Measurements from ENCODE around the gene FAM227B.
"Not testable (repeated sequence)": the region's sequence is repeated elsewhere in the genome, so short reads cannot be mapped to it uniquely, and the experiment has no call there.

The FAM227B gene

GRCh38 chr15:49610157-49610918 lies 10.3 kb downstream of the FAM227B start:
- DNase-seq, result no peak

GRCh38 chr15:49606594-49606993 lies 14.0 kb downstream of the FAM227B start:
- no peak for DNase-seq

- no peak for DNase-seq
Observed at GRCh38 chr15:49605588-49605987, 15.0 kb downstream of the FAM227B start.

GRCh38 chr15:49604625-49605409 lies 15.8 kb downstream of the FAM227B start:
- DNase-seq, result no peak

GRCh38 chr15:49592829-49593316 lies 27.7 kb downstream of the FAM227B start:
- not testable (repeated sequence) for DNase-seq

GRCh38 chr15:49589030-49589429 lies 31.6 kb downstream of the FAM227B start:
- no peak for DNase-seq

GRCh38 chr15:49573421-49573820 lies 47.2 kb downstream of the FAM227B start:
- no peak for DNase-seq

- no peak for DNase-seq
Observed at GRCh38 chr15:49570672-49571071, 49.9 kb downstream of the FAM227B start.

GRCh38 chr15:49570174-49570573 lies 50.4 kb downstream of the FAM227B start:
- no peak for DNase-seq

- DNase-seq, result no peak
Observed at GRCh38 chr15:49560045-49560444, 60.6 kb downstream of the FAM227B start.

- no peak for DNase-seq
Observed at GRCh38 chr15:49558929-49559328, 61.7 kb downstream of the FAM227B start.

- no peak for DNase-seq
Observed at GRCh38 chr15:49556437-49556836, 64.2 kb downstream of the FAM227B start.

- not testable (repeated sequence) for DNase-seq
Observed at GRCh38 chr15:49550342-49550741, 70.3 kb downstream of the FAM227B start.

GRCh38 chr15:49538520-49538919 lies 82.1 kb downstream of the FAM227B start:
- no peak for DNase-seq

- DNase-seq, result no peak
Observed at GRCh38 chr15:49530092-49530491, 90.5 kb downstream of the FAM227B start.

- DNase-seq, result no peak
Observed at GRCh38 chr15:49528289-49528688, 92.3 kb downstream of the FAM227B start.

- DNase-seq, result no peak
Observed at GRCh38 chr15:49521802-49522201, 98.8 kb downstream of the FAM227B start.

- DNase-seq, result not testable (repeated sequence)
Observed at GRCh38 chr15:49512739-49513138, 107.9 kb downstream of the FAM227B start.

GRCh38 chr15:49507261-49507660 lies 113.4 kb downstream of the FAM227B start:
- DNase-seq, result no peak

- DNase-seq, result no peak
Observed at GRCh38 chr15:49506341-49506740, 114.3 kb downstream of the FAM227B start.

GRCh38 chr15:49501586-49501985 lies 119.0 kb downstream of the FAM227B start:
- DNase-seq, result no peak

GRCh38 chr15:49495993-49496753 lies 124.4 kb downstream of the FAM227B start:
- DNase-seq, result no peak

GRCh38 chr15:49494842-49495241 lies 125.8 kb downstream of the FAM227B start:
- no peak for DNase-seq

Data from COR-L47 (cell line).